HCT116 (cell line): Measurements from ENCODE around the gene CDA. TPM values are rescaled to one million over a fixed set of nuclear protein-coding genes. Genes with fewer than 3 reads are reported as not detected.

ENCODE experiments used
- ATAC-seq: fragments of 200-7000 bp; cut with Tn5 transposase; 2 replicates; pipeline ENCODE4 v1.9.1; 2020; ENCODE audit warnings: mild to moderate bottlenecking, moderate library complexity
- BruUV-seq: library from RNA; stranded (reverse); fragments of 400-500 nt; replicated peaks from 2 replicates; lab custom pipeline; 2021; lab: Mats Ljungman, UMichigan
- CTCF ChIA-PET: fragments of 300-600 bp; sonication (Branson Sonifier 250); formaldehyde crosslinking; loops from one replicate; lab custom pipeline; 2021; ENCODE audit warnings: antibody characterized with exemption; lab: Charles Lee
- POLR2A ChIA-PET: fragments of 300-600, 350-600 bp; sonication (Branson Sonifier 250); formaldehyde crosslinking; loops from one replicate; lab custom pipeline; 2021; ENCODE audit warnings: antibody characterized with exemption; lab: Charles Lee
- RAD21 ChIA-PET, 2 experiments: fragments of 300-600 bp; sonication (Branson Sonifier 250); formaldehyde crosslinking; loops; one replicate each; lab custom pipeline; 2023; ENCODE audit warnings: low total read pairs in 2 of 2; ENCODE audit not compliant: uncharacterized antibody in 2 of 2, unreplicated experiment in 2 of 2, low non-redundant PET in 1 of 2; lab: Charles Lee
- DNase-seq: peaks from one replicate; pipeline ENCODE4 v3.0.0-alpha.2; 2010; ENCODE audit warnings: low read depth, low spot score
- H2AFZ ChIP-seq: fragments of 200-600 bp; shearing (Covaris generic), sonication (generic); 2 replicates; pipeline ENCODE4 v1.6.1; 2017; ENCODE audit warnings: low read depth, mixed run types, mixed read lengths, antibody characterized with exemption, low read length; ENCODE audit not compliant: poor library complexity, severe bottlenecking
- H3K27ac ChIP-seq: 2 replicates; pipeline ENCODE4 v1.5.1; 2012; ENCODE audit warnings: low read depth, low read length
- H3K27me3 ChIP-seq: fragments of 200-600 bp; sonication (generic); 2 replicates; pipeline ENCODE4 v1.6.1; 2016; ENCODE audit warnings: mixed run types, low read length, mixed read lengths; ENCODE audit not compliant: insufficient read depth
- H3K36me3 ChIP-seq, 2 experiments: fragments of 200-500 bp in 1 of 2; fragments of 200-600 bp in 1 of 2; sonication (Bioruptor generic) in 1 of 2; sonication (generic) in 1 of 2; 2 replicates each; pipeline versions ENCODE4 v1.5.1 to v1.6.1; 2014 to 2016; ENCODE audit warnings: low read length in 2 of 2, inconsistent platforms in 1 of 2, mixed read lengths in 1 of 2, mixed run types in 1 of 2; ENCODE audit not compliant: insufficient read depth in 2 of 2, control insufficient read depth in 1 of 2
- H3K4me1 ChIP-seq, 2 experiments: fragments of 200-600 bp in 1 of 2; sonication (generic) in 1 of 2; 2 replicates each; pipeline versions ENCODE4 v1.5.1 to v1.6.1; 2012 to 2017; ENCODE audit warnings: low read length in 2 of 2, inconsistent platforms in 1 of 2, mild to moderate bottlenecking in 1 of 2, mixed read lengths in 1 of 2, mixed run types in 1 of 2, moderate library complexity in 1 of 2; ENCODE audit not compliant: insufficient read depth in 2 of 2, control insufficient read depth in 1 of 2
- H3K4me2 ChIP-seq: fragments of 200-600 bp; sonication (generic); 2 replicates; pipeline ENCODE4 v1.6.1; 2017; ENCODE audit warnings: mixed run types, low read length, mixed read lengths
- H3K4me3 ChIP-seq, 2 experiments: fragments of 200-600 bp in 1 of 2; sonication (generic) in 1 of 2; replicated peaks in 1 of 2; 2 replicates each; pipeline ENCODE4 v1.5.1; 2011 to 2016; ENCODE audit warnings: low read length in 2 of 2, control low read depth in 1 of 2, low read depth in 1 of 2, mild to moderate bottlenecking in 1 of 2, mixed read lengths in 1 of 2, mixed run types in 1 of 2
- H3K79me2 ChIP-seq: fragments of 200-600 bp; sonication (generic); 2 replicates; pipeline ENCODE4 v1.6.1; 2017; ENCODE audit warnings: mild to moderate bottlenecking, mixed run types, low read length, moderate library complexity, mixed read lengths; ENCODE audit not compliant: insufficient read depth
- H3K9ac ChIP-seq: fragments of 200-600 bp; sonication (generic); 2 replicates; pipeline ENCODE4 v1.6.1; 2016; ENCODE audit warnings: low read length, mixed read lengths
- H3K9me2 ChIP-seq: fragments of 200-600 bp; sonication (generic), shearing (Covaris generic); 2 replicates; pipeline ENCODE4 v1.6.1; 2017; ENCODE audit warnings: mixed run types, mild to moderate bottlenecking, moderate library complexity; ENCODE audit not compliant: insufficient read depth
- H3K9me3 ChIP-seq, 2 experiments: fragments of 200-500 bp in 1 of 2; fragments of 200-600 bp in 1 of 2; sonication (Bioruptor generic) in 1 of 2; sonication (generic) in 1 of 2; 2 replicates each; pipeline ENCODE4 v1.6.1; 2014 to 2017; ENCODE audit warnings: low read length in 2 of 2, mixed read lengths in 2 of 2, inconsistent platforms in 1 of 2, low read depth in 1 of 2, mild to moderate bottlenecking in 1 of 2, mixed run types in 1 of 2, moderate library complexity in 1 of 2; ENCODE audit not compliant: control insufficient read depth in 1 of 2, insufficient read depth in 1 of 2
- H4K20me1 ChIP-seq: fragments of 200-600 bp; sonication (generic), shearing (Covaris generic); 2 replicates; pipeline ENCODE4 v1.6.1; 2017; ENCODE audit warnings: mixed run types, mild to moderate bottlenecking, moderate library complexity; ENCODE audit not compliant: insufficient read depth
- ATF3 ChIP-seq: IDR thresholded peaks from 2 replicates; pipeline ENCODE4 v1.6.1; 2012
- CBX3 ChIP-seq: IDR thresholded peaks from 2 replicates; pipeline ENCODE4 v1.6.1; 2012; ENCODE audit warnings: low read depth
- EGR1 ChIP-seq: IDR thresholded peaks from 2 replicates; pipeline ENCODE4 v1.6.1; 2012; ENCODE audit warnings: low read depth
- ELF1 ChIP-seq: IDR thresholded peaks from 2 replicates; pipeline ENCODE4 v1.6.1; 2012; ENCODE audit warnings: low read depth, borderline replicate concordance
- EZH2 ChIP-seq: fragments of 200-600 bp; sonication (generic); IDR thresholded peaks from 2 replicates; pipeline ENCODE4 v1.6.1; 2017; ENCODE audit warnings: antibody characterized with exemption, mixed run types
- EZH2phosphoT487 ChIP-seq: fragments of 200-600 bp; IDR thresholded peaks from 2 replicates; pipeline ENCODE4 v1.6.1; 2018; ENCODE audit warnings: antibody characterized with exemption, borderline replicate concordance
- FOSL1 ChIP-seq: IDR thresholded peaks from 2 replicates; pipeline ENCODE4 v1.6.1; 2012; ENCODE audit warnings: low read depth
- JUND ChIP-seq: IDR thresholded peaks from 2 replicates; pipeline ENCODE4 v1.6.1; 2012
- MAX ChIP-seq: IDR thresholded peaks from 2 replicates; pipeline ENCODE4 v1.6.1; 2012
- POLR2A ChIP-seq: IDR thresholded peaks from 2 replicates; pipeline ENCODE4 v1.7.0; 2011; ENCODE audit warnings: borderline replicate concordance; ENCODE audit not compliant: insufficient read depth, insufficient read length; ENCODE audit errors: extremely low read depth
- RAD21 ChIP-seq: IDR thresholded peaks from 2 replicates; pipeline ENCODE4 v1.6.1; 2012; ENCODE audit warnings: low read depth, mild to moderate bottlenecking
- REST ChIP-seq: IDR thresholded peaks from 2 replicates; pipeline ENCODE4 v1.6.1; 2012; ENCODE audit warnings: low read depth
- SIN3A ChIP-seq: IDR thresholded peaks from 2 replicates; pipeline ENCODE4 v1.6.1; 2012; ENCODE audit warnings: low read depth
- SP1 ChIP-seq: IDR thresholded peaks from 2 replicates; pipeline ENCODE4 v1.6.1; 2012; ENCODE audit warnings: low read depth
- SRF ChIP-seq: IDR thresholded peaks from 2 replicates; pipeline ENCODE4 v1.6.1; 2012; ENCODE audit warnings: low read depth
- TCF7L2 ChIP-seq: IDR thresholded peaks from 2 replicates; pipeline ENCODE4 v1.7.0; 2011; ENCODE audit warnings: borderline replicate concordance, inconsistent platforms; ENCODE audit not compliant: insufficient read depth, insufficient read length; ENCODE audit errors: extremely low read depth
- YY1 ChIP-seq: IDR thresholded peaks from 2 replicates; pipeline ENCODE4 v1.6.1; 2011; ENCODE audit warnings: low read length, low read depth, moderate library complexity, mild to moderate bottlenecking; ENCODE audit not compliant: insufficient replicate concordance; ENCODE audit errors: extremely low read depth
- ZBTB33 ChIP-seq: IDR thresholded peaks from 2 replicates; pipeline ENCODE4 v1.6.1; 2011; ENCODE audit warnings: mild to moderate bottlenecking, low read length, moderate library complexity; ENCODE audit not compliant: insufficient replicate concordance; ENCODE audit errors: extremely low read depth
- ZFX ChIP-seq: fragments of 450-650 bp; IDR thresholded peaks from 2 replicates; pipeline ENCODE4 v1.6.1; 2017
- ZNF274 ChIP-seq: fragments of 200-500 bp; sonication (Bioruptor generic); IDR thresholded peaks from 2 replicates; pipeline ENCODE4 v1.6.1; 2014; ENCODE audit warnings: mild to moderate bottlenecking, low read depth, low read length, inconsistent platforms
- intact Hi-C: fragments of 100-400 bp; cut with micrococcal nuclease; formaldehyde crosslinking; loops from 2 replicates; pipeline ENCODE4 v1.10.0; 2022
- total RNA-seq: library from RNA; stranded (reverse); gene quantifications from one replicate; pipeline ENCODE4 v1.2.1, GENCODE V29; 2021; ENCODE audit not compliant: unreplicated experiment

The CDA gene
- total RNA-seq, 1 experiment from 2014 or later = 28.6 TPM

GRCh38 chr1:20633190-20634064 is 44.5 kb downstream of the CDA start, which contains the start of gene PINK1:
Gene PINK1, plus strand, starts transcription at chr1:20633458. Its CDS starts 91 bp downstream, at chr1:20633549.
- peak within 1 kb of the TSS; percentile 89 for H2AFZ ChIP-seq
- BruUV-seq = no TSS peak
- intact Hi-C loops = loop anchor here (1.0 to 10.0 kb wide), 4 partner anchors 58 to 419 kb away; no protein-coding TSS in a partner anchor
- RAD21 ChIA-PET = interaction anchor here (0.6 to 2.9 kb wide), 6 partner anchors 20 to 110 kb away, joined by 3 to 23 read pairs (median 4); no protein-coding TSS in a partner anchor
- peaks cover 8 to 22% of the 10 kb centered on the region in 2 experiments for H3K4me1 ChIP-seq
- H3K4me2 ChIP-seq = peak within 1 kb of the TSS; percentile 82
- no peaks in the 10 kb centered on the region; a peak in 1 of 4 replicates for H3K9me3 ChIP-seq
- peak within 1 kb of the TSS; percentile 95 for H3K27ac ChIP-seq
- H3K27me3 ChIP-seq = no peaks in the 10 kb centered on the region
- peak; percentile 57 for DNase-seq
- peak within 1 kb of the TSS; percentile 54 for H3K9ac ChIP-seq
- CTCF ChIA-PET = interaction anchor here (0.6 to 5.6 kb wide), 27 partner anchors 8 to 562 kb away, joined by 3 to 74 read pairs (median 4); partner anchors contain the start of genes CDA, DDOST and MUL1
- H3K9me2 ChIP-seq = no peaks in the 10 kb centered on the region
- H3K4me3 ChIP-seq = peak within 1 kb of the TSS; percentile 60 to 61
- ATAC-seq = peak; percentile 87
- H3K36me3 ChIP-seq = no peaks in the 10 kb centered on the region
- no peaks in the 10 kb centered on the region for H4K20me1 ChIP-seq
- no peaks in the 10 kb centered on the region for H3K79me2 ChIP-seq
- POLR2A ChIA-PET = interaction anchor here (0.6 to 2.3 kb wide), 7 partner anchors 12 to 747 kb away, joined by 3 to 10 read pairs (median 5); no protein-coding TSS in a partner anchor
- TF ChIP-seq JUND (no peak), TCF7L2 (peak; percentile 27), SP1 (no peak), POLR2A (no peak), EZH2 (no peak), ELF1 (no peak), SRF (no peak), EZH2phosphoT487 (no peak), ATF3 (no peak), ZBTB33 (peak; percentile 25), YY1 (peak; percentile 48), ZNF274 (no peak), REST (no peak), CBX3 (no peak), MAX (peak; percentile 95), EGR1 (peak; percentile 55; the same call in 1 of the 2 replicates), FOSL1 (no peak), ZFX (peak; percentile 78), SIN3A (no peak), RAD21 (peak; percentile 84)
